GM19025 (cell line): Measurements from ENCODE around the gene CDC42BPA.
"Not testable (repeated sequence)": the region's sequence is repeated elsewhere in the genome, so short reads cannot be mapped to it uniquely, and the experiment has no call there.

Experiments used
- ATAC-seq: cut with Tn5 transposase; IDR thresholded peaks from one replicate; pipeline ENCODE4 v1.9.1; 2021; ENCODE audit warnings: mild to moderate bottlenecking, low read depth, moderate library complexity; ENCODE audit not compliant: unreplicated experiment

The CDC42BPA gene

DNA sequence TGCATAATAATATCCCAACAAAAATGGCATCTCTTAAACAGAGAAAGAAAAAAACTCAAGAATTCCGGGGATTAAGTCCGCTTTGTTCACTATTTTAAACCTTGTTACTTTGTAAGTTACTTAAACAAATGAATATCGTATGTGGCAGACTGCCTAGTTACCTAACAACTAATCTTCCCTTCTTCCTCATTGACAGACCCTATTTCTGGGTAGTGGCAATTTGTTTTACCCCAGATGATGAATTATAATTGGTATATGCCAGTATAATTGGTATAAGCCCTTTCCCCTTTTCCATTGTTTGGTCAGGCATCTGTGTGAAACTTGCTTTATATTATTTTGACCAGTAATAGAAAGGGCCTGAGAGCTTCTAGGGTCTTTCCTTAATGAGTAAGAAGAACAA, 52.4 kb downstream of the CDC42BPA start:
- no peak for ATAC-seq

DNA sequence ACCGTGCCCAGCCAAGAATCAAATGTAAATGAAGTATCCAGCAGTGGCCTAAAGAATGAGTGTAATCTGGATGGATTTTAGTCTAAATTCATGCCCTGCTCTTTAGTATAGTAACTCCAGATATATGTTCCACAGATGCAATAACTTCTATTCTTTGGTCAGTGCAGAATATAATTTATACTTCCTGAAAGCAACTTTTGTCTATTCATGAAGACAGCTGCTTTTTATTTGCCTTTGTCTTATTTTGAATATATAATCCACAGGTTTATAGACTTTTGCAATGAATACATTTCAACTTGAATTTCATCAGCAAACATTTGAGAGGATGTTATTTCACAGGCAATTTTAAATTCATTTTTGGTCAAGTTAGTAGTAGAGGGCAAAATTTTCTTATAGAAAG, 54.4 kb downstream of the CDC42BPA start:
- ATAC-seq, result no peak

GRCh38 chr1:227261501-227261900, 56.8 kb downstream of the CDC42BPA start:
- no peak for ATAC-seq

GRCh38 chr1:227260433-227260832, 57.9 kb downstream of the CDC42BPA start:
- ATAC-seq, result no peak

DNA sequence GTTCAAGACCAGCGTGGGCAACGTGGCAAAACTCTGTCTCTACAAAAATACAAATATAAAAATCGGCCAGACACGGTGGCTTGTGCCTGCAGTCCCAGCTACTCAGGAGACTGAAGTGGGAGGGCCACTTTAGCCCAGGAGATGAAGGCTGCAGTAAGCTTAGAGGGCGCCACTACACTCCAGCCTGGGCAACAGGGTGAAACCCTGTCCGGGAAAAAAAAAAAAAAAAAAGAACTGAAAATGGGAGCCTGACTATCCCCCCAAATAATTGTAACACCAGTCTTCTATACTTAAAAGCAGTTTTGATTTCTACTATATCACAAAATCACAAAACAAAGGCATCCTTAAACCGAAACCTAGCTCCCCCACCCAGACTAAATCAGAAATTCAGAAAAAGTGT, 60.3 kb downstream of the CDC42BPA start:
- ATAC-seq, result no peak

- ATAC-seq, result no peak
These were observed 63.1 kb downstream of the CDC42BPA start for GRCh38 chr1:227255086-227255732.

GRCh38 chr1:227253065-227253464, 65.2 kb downstream of the CDC42BPA start:
- no peak for ATAC-seq

GRCh38 chr1:227245613-227246320, 72.5 kb downstream of the CDC42BPA start:
- ATAC-seq, result no peak

DNA sequence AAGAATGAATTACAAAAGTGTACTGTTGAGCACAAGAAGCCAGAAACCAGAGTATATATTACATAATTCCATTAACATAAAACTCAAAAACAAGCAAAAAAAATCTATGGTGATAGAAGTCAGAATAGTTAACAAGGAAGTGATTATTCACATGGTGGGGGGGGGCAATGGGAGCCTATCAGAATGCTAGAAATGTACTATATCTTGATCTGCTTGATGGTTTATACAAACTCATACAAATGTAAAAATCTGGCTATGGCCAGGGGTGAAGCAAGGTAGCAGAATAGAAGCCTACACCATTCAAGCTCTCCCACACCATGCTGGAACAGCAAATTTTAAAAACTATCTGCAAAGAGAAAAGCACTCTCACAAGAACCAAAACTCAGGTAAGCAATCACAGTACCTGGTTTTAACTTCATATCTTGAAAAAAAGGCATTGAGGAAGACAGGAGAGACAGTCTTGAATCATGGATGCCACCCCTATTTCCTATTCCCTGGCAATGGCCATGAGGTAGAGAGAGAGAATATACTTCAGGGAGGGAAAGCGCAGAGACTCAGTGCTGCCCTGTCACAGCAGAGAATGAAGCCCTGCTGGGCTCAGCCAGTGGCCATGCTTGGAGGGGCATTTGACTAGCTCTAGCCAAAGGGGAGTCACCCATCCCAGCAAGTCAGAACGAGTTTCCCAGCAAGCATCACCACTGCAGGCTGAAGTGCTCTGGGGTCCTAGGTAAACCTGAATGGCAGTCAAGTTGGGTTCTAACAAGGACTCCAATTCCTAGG, 73.8 kb downstream of the CDC42BPA start:
- ATAC-seq, result no peak

- no peak for ATAC-seq
These were observed 75.2 kb downstream of the CDC42BPA start for GRCh38 chr1:227242811-227243682.

- ATAC-seq, result no peak
These were observed 77.3 kb downstream of the CDC42BPA start for GRCh38 chr1:227240983-227241382.

DNA sequence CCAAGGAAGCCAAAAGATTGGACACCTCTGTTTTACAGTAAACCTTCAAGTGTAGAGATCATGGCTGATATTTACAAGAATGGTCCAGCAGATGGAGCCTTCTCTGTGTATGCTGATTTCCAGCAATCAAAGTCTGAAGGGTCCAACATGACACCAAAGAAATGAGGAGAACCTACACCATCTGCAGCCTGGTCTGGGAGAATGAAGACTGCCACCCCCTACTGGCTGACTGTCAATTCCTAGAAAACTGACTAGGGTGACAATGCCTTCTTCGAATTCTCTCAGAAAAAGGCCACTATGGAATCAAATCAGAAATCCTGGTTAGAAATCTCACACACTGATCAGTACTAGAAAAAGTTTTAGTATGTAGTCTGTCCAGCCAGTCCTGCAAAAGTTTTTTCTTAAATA, 83.3 kb downstream of the CDC42BPA start:
- ATAC-seq, result no peak

DNA sequence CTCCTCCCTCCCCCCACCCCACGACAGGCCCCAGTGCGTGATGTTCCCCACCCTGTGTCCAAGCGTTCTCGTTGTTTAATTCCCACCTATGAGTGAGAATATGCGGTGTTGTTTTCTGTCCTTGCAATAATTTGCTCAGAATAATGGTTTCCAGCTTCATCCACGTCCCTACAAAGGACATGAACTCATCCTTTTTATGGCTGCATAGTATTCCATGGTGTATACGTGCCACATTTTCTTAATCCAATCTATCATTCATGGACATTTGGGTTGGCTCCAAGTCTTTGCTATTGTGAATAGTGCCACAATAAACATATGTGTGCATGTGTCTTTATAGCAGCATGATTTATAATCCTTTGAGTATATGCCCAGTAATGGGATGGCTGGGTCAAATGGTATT, 87.2 kb downstream of the CDC42BPA start:
- ATAC-seq, result not testable (repeated sequence)

GRCh38 chr1:227228201-227228600, 90.1 kb downstream of the CDC42BPA start:
- ATAC-seq, result no peak

DNA sequence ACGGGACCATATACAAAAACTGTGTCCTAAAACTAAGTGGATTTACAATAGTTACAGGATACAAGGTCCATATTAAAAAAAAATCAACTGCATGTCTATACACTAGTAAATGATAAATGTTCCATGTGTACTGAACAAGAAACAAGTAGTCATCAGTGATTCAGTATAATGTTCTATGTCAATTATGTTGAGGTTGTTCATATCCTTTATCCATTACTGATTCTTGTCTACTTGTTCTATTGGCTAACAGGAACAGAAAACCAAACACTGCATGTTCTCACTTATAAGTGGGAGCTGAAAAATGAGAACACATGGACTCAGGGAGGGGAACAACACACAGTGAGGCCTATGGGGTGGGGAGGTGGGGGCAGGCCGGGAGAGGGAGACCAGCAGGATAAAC, 90.5 kb downstream of the CDC42BPA start:
- no peak for ATAC-seq

- no peak for ATAC-seq
These were observed 92.5 kb downstream of the CDC42BPA start for GRCh38 chr1:227225715-227226346.

DNA sequence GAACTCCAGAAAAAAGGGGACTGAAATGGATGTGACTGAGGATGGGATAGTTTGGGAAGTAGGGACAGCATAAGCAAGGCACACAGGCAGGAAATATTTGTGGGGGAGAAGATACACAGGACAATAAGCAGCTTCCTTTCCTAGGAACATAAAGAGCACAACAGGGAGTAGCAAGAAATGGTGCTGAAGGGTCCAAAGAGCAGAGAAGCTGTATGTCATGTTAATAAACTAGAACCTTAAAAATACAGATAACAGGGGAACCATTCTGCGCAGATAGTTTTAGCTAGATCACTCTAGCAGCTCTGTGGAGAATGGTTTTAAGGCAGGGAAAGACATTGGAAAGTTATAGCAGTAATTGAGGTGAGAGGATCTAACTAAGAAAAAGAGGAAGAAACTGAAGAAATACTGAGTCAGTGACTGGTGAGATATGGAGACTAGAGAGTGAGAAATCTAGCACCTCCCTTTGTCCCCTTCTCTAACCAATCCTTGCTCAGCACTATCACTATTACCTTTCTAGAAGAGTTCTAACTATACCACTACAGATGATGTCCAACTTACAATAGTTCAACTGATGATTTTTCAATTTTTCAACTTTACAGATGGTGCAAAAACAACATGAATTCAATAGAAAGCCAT, 95.0 kb downstream of the CDC42BPA start:
- ATAC-seq, result no peak

- no peak for ATAC-seq
These were observed 98.5 kb downstream of the CDC42BPA start for GRCh38 chr1:227219715-227220292.

DNA sequence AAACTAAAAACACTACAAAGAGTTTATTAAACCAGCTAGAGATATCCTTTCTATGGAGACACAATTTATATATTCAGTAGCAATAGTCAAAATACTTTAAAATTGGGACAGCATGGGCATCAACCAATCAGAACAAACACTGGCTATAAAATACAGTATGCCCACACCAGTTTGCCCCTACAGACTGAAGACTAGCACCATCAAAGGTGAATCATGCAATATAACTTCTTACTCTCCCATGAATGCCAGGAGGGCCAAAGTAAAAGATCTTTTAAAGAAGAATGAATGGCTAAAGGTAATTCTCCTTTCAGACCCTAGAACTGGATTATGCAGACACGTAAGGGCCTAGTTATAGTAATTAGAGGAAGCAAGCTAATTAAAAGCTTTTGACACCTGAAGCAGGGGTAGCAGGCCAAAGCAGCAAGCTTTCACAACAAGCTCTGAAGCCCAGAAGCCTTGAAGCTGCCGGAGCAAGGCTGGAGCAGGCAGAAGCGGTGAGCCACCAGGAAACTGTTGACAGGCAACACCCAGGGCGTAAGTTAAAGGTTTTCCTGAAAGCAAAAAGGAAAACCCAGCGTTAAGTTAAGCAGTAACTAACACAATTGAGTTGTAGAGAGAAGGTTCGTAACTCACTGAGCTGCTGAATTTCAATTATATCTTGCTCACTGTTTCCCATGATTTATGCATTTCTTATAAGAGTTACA, 99.3 kb downstream of the CDC42BPA start:
- no peak for ATAC-seq
